COLO829 (cell line): ENCODE results near the gene CCDC15.
"Not testable (repeated sequence)": the region's sequence is repeated elsewhere in the genome, so short reads cannot be mapped to it uniquely, and the experiment has no call there.

Source experiments
- DNase-seq: peaks from one replicate; pipeline ENCODE4 v3.0.0; 2012; ENCODE audit warnings: low spot score

The CCDC15 gene

DNA sequence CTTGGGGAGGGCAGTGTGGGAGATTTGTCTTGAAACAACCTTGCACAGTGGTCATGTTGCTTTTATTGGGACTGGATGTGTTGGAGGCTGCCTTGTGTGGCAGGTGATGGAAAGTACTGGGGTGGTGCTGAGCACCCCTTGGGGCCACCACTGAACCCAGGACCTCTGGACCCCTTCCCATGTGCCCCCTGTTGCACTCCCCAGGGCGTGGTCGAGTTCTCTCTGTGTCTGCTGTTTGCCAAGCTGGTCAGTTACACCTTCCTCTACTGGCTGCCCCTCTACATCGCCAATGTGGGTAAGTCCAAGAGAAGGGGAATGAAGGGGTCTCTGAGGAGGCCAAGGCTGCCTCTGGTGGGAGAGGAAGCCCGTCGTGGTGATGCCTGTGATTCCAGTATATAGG lies 128.0 kb downstream of the CCDC15 start:
- DNase-seq: no peak

DNA sequence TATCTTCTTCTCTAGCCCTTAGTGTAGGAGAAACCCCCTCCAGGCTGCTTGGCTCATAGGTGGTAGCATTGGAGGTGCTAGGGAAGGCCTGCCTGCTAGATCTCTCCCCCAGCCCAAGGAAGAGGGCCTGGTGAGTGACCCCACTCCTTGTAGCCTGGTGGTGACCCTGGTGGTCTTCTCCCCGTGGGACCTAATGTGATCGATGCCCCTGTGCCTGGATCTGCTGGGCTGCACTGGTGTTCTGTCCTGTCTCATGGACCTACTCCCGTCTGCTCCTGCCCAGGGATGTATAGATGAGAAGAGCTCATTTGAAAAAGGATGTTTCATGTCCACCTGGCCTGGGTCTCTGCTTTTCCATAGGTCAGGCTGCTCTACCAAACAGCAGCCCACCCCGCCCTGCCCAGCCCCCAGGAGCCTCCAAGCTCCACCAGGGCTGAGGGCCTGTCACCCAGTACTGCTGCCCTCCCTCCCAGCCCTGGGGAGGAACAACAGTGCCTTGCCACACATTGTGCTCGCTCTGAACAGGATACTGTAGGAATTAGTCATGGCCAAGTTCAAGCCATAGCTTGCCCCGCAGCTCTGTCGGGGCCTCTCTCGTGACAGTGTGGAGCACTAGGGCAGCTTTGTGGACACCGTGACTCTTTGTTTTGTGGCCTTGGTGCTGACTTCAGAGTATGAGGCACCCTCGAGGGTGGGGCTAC lies 128.8 kb downstream of the CCDC15 start:
- DNase-seq: peak; percentile 81

DNA sequence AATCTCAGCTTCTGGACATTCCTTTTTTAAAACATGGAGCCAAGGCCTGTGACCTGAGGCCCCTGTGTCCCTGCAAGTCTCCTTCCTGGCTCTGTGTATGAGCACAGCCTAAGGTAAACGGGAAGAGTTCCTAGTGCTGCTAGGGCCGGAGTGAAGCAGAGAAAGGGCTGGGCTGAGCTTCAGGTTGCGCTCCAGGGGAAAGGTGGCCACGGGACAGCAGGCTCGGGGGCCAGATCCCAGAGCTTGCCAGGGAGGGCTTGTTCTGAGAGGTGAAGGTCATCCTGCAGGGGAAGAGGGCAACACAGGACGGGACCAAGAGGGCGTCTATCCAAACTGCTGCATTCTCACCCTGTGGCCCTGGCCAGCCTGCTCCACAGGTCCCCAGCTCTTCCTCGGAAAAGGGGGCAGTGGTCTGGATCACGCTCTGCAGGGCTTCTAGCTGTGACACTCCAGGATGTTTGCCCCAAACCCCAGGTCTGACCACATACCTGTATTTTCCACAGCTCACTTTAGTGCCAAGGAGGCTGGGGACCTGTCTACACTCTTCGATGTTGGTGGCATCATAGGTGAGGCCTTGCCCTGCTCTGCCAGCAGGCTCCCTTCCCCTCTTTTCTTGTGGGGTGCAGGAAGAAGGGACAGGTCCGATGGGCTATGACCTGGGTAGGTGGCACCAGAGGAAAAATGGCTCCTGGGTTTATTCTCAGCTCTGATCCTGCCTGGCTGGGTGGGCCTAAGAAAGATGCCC lies 129.5 kb downstream of the CCDC15 start:
- DNase-seq: no peak

DNA sequence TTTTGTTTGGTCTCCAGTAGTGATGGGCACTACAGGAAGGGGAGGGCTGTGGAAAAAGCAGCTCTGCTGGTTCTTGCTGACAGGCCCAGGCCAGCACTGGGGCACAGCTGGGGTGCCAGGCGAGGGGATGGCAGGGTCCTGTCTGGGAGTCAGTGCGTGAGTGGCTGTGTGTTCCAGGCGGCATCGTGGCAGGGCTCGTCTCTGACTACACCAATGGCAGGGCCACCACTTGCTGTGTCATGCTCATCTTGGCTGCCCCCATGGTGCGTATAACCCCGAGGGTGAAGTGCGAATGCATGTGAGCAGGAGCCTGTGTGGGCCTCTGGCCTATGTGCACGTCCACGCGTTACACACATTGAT lies 130.0 kb downstream of the CCDC15 start:
- DNase-seq: no peak

DNA sequence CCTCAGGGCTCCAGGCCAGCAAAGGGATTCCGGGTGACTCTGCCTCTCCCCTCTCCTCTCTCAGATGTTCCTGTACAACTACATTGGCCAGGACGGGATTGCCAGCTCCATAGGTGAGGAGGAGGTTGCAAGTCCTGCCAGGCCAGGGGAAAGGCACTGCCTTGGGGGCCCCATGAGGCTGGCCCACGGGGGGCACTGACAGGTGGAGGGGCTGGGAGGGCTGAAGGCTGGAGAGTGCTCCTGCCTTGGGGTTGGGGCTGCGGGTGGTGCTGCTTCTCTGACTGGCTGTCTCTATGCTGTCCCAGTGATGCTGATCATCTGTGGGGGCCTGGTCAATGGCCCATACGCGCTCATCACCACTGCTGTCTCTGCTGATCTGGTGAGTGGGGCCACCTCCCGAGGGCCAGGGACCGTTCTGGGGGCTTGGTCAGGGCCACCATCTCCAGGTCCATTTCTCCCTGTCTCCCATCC lies 130.8 kb downstream of the CCDC15 start:
- DNase-seq: no peak

DNA sequence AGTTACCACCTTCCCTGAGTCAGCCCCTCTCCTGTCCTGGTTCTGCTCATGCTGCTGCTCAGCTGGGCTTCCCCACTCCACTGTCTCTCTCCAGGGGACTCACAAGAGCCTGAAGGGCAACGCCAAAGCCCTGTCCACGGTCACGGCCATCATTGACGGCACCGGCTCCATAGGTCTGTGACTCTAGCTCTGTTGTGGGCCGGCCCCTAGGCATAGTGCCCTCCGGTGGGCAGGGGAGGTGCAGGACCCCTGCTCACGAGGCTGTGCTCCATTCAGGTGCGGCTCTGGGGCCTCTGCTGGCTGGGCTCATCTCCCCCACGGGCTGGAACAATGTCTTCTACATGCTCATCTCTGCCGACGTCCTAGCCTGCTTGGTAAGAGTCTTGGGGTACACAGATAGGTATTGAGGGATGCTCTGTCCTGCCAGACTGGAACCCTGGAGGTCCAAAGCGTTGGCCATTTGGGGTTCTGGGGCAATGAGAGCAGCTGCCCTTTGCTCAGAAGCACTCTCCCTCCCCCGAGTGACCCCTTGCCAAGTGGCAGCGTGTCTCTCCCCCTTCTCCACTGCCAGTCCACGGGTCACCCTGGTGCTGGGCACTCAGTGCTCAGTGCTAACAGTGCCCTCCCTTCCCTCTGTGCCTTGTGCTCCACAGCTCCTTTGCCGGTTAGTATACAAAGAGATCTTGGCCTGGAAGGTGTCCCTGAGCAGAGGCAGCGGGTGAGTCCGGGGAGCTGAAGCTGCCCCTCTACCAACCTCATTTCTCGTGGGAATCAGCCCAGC lies 131.5 kb downstream of the CCDC15 start:
- no peak for DNase-seq

DNA sequence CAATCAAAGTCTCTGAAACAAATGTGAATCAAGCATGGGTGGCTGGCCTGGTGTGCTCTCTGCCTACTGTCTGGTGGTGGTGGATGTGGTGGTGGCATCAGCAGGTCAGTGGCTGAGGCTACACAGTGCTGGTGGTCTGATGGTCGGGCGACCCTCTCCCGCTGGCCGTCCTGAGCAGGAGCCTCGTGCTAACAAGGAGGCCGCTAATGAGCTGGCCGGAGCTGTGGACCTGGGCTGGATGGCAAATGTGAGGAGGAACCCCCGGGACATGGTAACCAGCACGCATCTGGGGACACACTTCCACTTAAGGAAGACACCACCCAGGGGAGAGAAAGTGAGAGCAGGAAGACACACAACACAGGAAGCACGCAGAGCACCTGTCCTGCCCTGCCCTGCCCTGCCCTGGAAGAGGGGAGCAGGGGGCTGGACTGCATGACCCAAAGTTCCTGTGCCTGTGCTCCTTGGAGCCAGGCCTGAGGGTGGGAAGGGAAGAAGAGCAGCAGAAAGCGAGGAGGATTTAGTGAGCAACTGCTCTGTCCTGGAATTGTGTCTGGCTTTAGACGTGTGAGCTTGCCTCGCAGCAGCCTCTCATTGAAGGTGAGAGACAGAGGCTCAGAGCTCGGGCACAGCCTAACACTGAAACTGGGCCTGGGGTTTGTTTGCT lies 132.8 kb downstream of the CCDC15 start:
- no peak for DNase-seq

DNA sequence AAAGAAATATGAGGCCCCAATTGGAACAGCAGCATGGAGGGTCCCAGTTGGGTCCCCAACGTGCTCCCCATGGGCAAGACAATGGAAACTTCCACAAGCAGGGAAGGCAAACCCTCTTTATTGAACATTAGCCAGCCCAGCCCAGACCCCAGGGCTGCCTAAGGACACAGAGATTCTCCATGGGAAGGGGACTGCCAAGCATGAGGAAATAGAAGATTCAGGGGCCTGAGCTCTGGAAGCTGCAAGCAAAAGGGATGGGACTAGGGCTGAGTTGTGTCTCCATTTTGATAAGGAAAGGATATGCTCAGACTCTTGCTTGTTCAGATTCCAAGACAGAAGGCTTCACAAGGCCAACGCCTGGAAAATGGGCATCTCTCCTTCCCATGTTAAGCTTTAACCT lies 134.1 kb downstream of the CCDC15 start:
- no peak for DNase-seq

DNA sequence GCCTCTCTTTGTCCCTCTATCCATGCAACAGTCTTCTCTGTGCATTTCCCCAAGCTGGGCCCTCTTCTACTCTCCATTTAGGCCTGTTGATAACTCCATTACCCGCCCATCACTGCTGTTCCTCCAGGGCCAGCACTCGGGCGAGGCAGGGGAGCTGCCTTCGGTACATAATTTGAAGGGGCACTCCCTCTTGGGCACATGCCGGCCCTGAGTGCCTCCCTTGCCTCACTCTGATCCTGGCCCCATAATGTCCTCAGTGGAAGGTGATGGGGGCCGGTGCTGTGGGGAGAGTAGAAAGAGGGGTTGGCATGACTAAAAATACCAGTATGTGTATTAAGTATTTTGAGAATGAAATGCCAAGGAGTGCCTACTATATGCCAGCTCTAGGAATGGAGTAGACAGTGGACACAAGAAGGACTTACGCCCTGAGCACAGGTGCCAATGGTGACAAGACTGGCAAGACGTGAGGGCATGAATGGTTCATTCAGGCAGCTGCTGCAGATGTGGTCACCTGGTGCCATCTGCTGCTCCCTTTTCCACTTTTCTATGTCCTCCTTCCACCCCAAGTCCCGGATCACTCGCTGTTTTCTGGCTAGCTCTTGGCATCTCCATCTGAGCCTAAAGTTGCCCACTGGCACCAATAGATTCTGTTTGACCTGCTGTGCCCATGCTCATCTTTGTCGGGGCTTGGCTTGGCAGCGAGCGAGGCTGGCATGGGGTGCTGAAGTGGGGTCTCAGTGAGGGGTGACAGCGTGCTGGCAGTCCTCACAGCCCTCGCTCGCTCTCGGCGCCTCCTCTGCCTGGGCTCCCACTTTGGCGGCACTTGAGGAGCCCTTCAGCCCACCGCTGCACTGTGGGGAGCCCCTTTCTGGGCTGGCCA lies 134.8 kb downstream of the CCDC15 start:
- no peak for DNase-seq

DNA sequence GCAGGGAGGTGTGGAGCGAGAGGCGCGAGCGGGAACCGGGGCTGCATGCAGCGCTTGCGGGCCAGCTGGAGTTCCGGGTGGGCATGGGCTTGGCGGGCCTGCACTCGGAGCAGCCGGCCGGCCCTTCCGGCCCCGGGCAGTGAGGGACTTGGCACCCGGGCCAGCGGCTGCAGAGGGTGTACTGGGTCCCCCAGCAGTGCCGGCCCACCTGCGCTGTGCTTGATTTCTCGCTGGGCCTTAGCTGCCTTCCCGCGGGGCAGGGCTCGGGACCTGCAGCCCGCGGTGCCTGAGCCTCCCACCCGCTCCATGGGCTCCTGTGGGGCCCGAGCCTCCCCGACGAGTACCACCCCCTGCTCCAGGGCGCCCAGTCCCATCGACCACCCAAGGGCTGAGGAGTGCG lies 135.5 kb downstream of the CCDC15 start:
- DNase-seq: not testable (repeated sequence)

DNA sequence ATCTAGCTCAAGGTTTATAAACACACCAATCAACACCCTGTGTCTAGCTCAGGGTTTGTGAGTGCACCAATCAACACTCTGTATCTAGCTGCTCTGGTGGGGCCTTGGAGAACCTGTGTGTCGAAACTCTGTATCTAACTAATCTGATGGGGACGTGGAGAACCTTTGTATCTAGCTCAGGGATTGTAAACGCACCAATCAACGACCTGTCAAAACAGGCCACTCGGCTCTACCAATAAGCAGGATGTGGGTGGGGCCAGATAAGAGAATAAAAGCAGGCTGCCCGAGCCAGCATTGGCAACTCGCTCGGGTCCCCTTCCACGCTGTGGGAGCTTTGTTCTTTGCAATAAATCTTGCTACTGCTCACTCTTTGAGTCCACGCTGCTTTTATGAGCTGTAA lies 136.1 kb downstream of the CCDC15 start:
- not testable (repeated sequence) for DNase-seq

DNA sequence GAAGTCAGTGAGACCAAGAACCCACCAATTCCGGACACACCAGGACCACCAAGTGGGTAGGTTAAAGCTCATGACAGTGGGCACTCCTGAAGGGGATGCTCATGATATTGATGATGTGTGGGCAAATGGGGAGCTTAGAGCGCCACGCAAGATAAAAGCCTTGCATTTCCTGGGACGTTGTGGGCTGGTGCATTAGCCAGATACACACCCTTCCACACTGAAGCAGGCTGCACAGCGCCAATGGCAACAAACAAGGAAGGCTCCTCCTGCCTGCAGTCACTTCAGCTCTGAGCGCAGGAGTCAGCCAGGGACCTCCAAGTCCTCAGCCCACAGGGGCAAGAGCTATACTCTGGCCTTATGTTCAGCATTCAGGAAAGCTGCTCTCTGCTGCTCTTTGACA lies 136.8 kb downstream of the CCDC15 start:
- no peak for DNase-seq
